ENCODE results near the gene STXBP5.

GRCh38 chr6:147274776-147275175, 70.6 kb downstream of the STXBP5 start:
- TF ChIP-seq CTCF (IDR thresholded peaks at IDR 0.05) (no peak), POLR2A (IDR thresholded peaks at IDR 0.05) (no peak)

All from esophagus squamous epithelium (tissue), 4 donors.